Measurements from ENCODE around the gene TMX3. TPM values are rescaled to one million over a fixed set of nuclear protein-coding genes. Genes with fewer than 3 reads are reported as not detected.

TMX3 gene
- total RNA-seq, 1 experiment from 2014 or later: 39.5 TPM

DNA sequence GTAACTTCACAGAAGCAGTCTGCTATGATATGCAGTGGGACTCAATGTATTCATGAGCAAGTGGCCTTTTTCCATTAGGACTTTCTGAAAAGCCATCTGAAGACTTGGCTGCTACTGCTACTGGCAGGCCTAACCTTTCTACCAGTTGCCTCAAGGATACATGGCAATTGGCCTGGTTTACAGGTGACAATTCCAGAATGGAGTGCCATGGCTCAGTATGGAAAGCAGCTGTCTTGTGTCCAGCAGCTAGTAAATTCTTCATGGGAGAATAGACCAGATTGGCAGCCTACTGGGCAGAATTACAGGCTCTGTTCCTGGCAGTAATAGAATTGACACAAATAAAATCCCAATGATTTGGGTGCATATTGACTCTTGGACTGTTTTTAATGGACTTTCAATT, 12.6 kb upstream of the TMX3 start:
- TF ChIP-seq, protein P1, sequence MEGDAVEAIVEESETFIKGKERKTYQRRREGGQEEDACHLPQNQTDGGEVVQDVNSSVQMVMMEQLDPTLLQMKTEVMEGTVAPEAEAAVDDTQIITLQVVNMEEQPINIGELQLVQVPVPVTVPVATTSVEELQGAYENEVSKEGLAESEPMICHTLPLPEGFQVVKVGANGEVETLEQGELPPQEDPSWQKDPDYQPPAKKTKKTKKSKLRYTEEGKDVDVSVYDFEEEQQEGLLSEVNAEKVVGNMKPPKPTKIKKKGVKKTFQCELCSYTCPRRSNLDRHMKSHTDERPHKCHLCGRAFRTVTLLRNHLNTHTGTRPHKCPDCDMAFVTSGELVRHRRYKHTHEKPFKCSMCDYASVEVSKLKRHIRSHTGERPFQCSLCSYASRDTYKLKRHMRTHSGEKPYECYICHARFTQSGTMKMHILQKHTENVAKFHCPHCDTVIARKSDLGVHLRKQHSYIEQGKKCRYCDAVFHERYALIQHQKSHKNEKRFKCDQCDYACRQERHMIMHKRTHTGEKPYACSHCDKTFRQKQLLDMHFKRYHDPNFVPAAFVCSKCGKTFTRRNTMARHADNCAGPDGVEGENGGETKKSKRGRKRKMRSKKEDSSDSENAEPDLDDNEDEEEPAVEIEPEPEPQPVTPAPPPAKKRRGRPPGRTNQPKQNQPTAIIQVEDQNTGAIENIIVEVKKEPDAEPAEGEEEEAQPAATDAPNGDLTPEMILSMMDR (conservative IDR thresholded peaks at IDR 0.05): no peak
- no peak overlapping the region for H3K9ac ChIP-seq (ENCODE audit: extremely low read depth, insufficient read length, low read length)
- no peaks in the 10 kb centered on the region for H4K20me1 ChIP-seq (ENCODE audit: control insufficient read depth, insufficient read depth, insufficient read length)
- H2BK12ac ChIP-seq (ENCODE audit: insufficient read length, low read depth, low read length): no peak overlapping the region
- Mint-ChIP-seq H3K4me3 (no peak overlapping the region), H3K9me3 (peaks cover 0 to 4% of the 10 kb centered on the region in 2 experiments; a peak in 3 of 5 replicates), H3K4me1 (peaks cover 6 to 8% of the 10 kb centered on the region in 2 experiments), H3K27ac (no peak overlapping the region; a peak in 1 of 7 replicates), H3K27me3 (ENCODE audit: low read depth) (no peaks in the 10 kb centered on the region; the same call in 1 of the 2 replicates), H3K36me3 (ENCODE audit: insufficient read depth in 1 of 3, low read depth in 3 of 3) (peaks cover 0 to 5% (median 0%) of the 10 kb centered on the region in 3 experiments; a peak in 4 of 7 replicates)
- H2BK15ac ChIP-seq (ENCODE audit: low read depth, low read length): no peak overlapping the region
- H3K9me3 ChIP-seq (ENCODE audit: control insufficient read depth, low read depth, low read length): no peaks in the 10 kb centered on the region
- no peak overlapping the region for H3K4me2 ChIP-seq (ENCODE audit: insufficient read depth, insufficient read length, low read length)
- H4K8ac ChIP-seq (replicated peaks; ENCODE audit: insufficient read length, low read depth, low read length): no peak overlapping the region
- no peak overlapping the region for H3K27ac ChIP-seq (ENCODE audit: insufficient read length, low read depth, low read length)
- no peak overlapping the region for H4K91ac ChIP-seq (ENCODE audit: insufficient read length, low read depth, low read length)
- H2AK5ac ChIP-seq (ENCODE audit: insufficient read length, low read length): no peak overlapping the region
- H3K4ac ChIP-seq (ENCODE audit: low read depth, low read length): no peak overlapping the region
- no peak overlapping the region for H3K56ac ChIP-seq (ENCODE audit: insufficient read length, low read depth, low read length)
- H3K14ac ChIP-seq (ENCODE audit: insufficient read depth, low read length): no peak overlapping the region
- H3K27me3 ChIP-seq (ENCODE audit: insufficient read depth, low read length): no peaks in the 10 kb centered on the region
- no peak overlapping the region for H3T11ph ChIP-seq (ENCODE audit: low read length)
- no peaks in the 10 kb centered on the region for H3K79me2 ChIP-seq (ENCODE audit: insufficient read depth, low read length)
- no peak overlapping the region for H2BK5ac ChIP-seq (ENCODE audit: insufficient read length, low read length)
- H3K4me1 ChIP-seq (ENCODE audit: insufficient read depth, low read length): no peaks in the 10 kb centered on the region
- H2AFZ ChIP-seq (ENCODE audit: low read length): no peak overlapping the region
- H3K23me2 ChIP-seq (ENCODE audit: insufficient read length, low read depth, low read length, poor library complexity, severe bottlenecking): no peaks in the 10 kb centered on the region
- no peak overlapping the region for H4K5ac ChIP-seq (ENCODE audit: insufficient read length, low read depth, low read length)
- H3K79me1 ChIP-seq (ENCODE audit: insufficient read depth, low read depth, low read length, poor library complexity, severe bottlenecking): no peaks in the 10 kb centered on the region
- no peak overlapping the region for H3K18ac ChIP-seq (ENCODE audit: insufficient read length, low read depth, low read length)
- H3K23ac ChIP-seq (ENCODE audit: insufficient read length, low read depth, low read length): no peak overlapping the region
- DNase-seq: no peak
- no peak overlapping the region for H2BK120ac ChIP-seq (ENCODE audit: low read depth, low read length, poor library complexity, severe bottlenecking)
- H2BK20ac ChIP-seq (ENCODE audit: low read depth, low read length, poor library complexity, severe bottlenecking): no peak overlapping the region
